H9 (cell line): Measurements from ENCODE around the gene RPA1. TPM values are rescaled to one million over a fixed set of nuclear protein-coding genes. Genes with fewer than 3 reads are reported as not detected.

Source experiments
- DNase-seq: peaks from one replicate; pipeline ENCODE4 v3.0.0-alpha.2; 2017
- H2AFZ ChIP-seq: one replicate; pipeline ENCODE4 v1.6.1; 2013; ENCODE audit warnings: mild to moderate bottlenecking, low read length, control low read depth, moderate library complexity
- H2AK5ac ChIP-seq: 2 replicates; pipeline ENCODE4 v1.6.1; 2013; ENCODE audit warnings: low read length, control low read depth, mixed read lengths; ENCODE audit not compliant: insufficient read length
- H2BK120ac ChIP-seq: one replicate; pipeline ENCODE4 v1.6.1; 2013; ENCODE audit warnings: low read depth, mild to moderate bottlenecking, low read length, control low read depth, inconsistent platforms; ENCODE audit not compliant: poor library complexity, severe bottlenecking
- H2BK12ac ChIP-seq: 2 replicates; pipeline ENCODE4 v1.6.1; 2013; ENCODE audit warnings: low read length, control low read depth, mixed read lengths, low read depth; ENCODE audit not compliant: insufficient read length
- H2BK15ac ChIP-seq: 2 replicates; pipeline ENCODE4 v1.6.1; 2013; ENCODE audit warnings: low read depth, low read length, control low read depth
- H2BK20ac ChIP-seq: one replicate; pipeline ENCODE4 v1.6.1; 2013; ENCODE audit warnings: low read depth, mild to moderate bottlenecking, low read length, control low read depth, inconsistent platforms; ENCODE audit not compliant: poor library complexity, severe bottlenecking
- H2BK5ac ChIP-seq: 2 replicates; pipeline ENCODE4 v1.6.1; 2013; ENCODE audit warnings: low read length, control low read depth, mixed read lengths; ENCODE audit not compliant: insufficient read length
- H3K14ac ChIP-seq: 2 replicates; pipeline ENCODE4 v1.6.1; 2013; ENCODE audit warnings: low read length, control low read depth; ENCODE audit not compliant: insufficient read depth
- H3K18ac ChIP-seq: 2 replicates; pipeline ENCODE4 v1.6.1; 2013; ENCODE audit warnings: low read depth, mild to moderate bottlenecking, mixed read lengths, low read length, control low read depth; ENCODE audit not compliant: insufficient read length
- H3K23ac ChIP-seq: 2 replicates; pipeline ENCODE4 v1.6.1; 2013; ENCODE audit warnings: low read length, control low read depth, mixed read lengths, low read depth; ENCODE audit not compliant: insufficient read length
- H3K23me2 ChIP-seq: 2 replicates; pipeline ENCODE4 v1.6.1; 2013; ENCODE audit warnings: low read depth, mild to moderate bottlenecking, mixed read lengths, low read length, control low read depth; ENCODE audit not compliant: insufficient read length, poor library complexity, severe bottlenecking
- H3K27ac ChIP-seq: 2 replicates; pipeline ENCODE4 v1.5.1; 2013; ENCODE audit warnings: low read length, control low read depth, mixed read lengths, low read depth; ENCODE audit not compliant: insufficient read length
- H3K27me3 ChIP-seq: 2 replicates; pipeline ENCODE4 v1.6.1; 2013; ENCODE audit warnings: low read length, control low read depth, inconsistent platforms; ENCODE audit not compliant: insufficient read depth
- H3K4ac ChIP-seq: 2 replicates; pipeline ENCODE4 v1.6.1; 2013; ENCODE audit warnings: low read depth, mild to moderate bottlenecking, control low read depth, inconsistent platforms, low read length, moderate library complexity
- H3K4me1 ChIP-seq: 2 replicates; pipeline ENCODE4 v1.6.1; 2013; ENCODE audit warnings: low read length, control low read depth, inconsistent platforms; ENCODE audit not compliant: insufficient read depth
- H3K4me2 ChIP-seq: 2 replicates; pipeline ENCODE4 v1.6.1; 2013; ENCODE audit warnings: low read length, control low read depth, mixed read lengths; ENCODE audit not compliant: insufficient read length, insufficient read depth
- H3K56ac ChIP-seq: 2 replicates; pipeline ENCODE4 v1.6.1; 2013; ENCODE audit warnings: low read depth, mild to moderate bottlenecking, mixed read lengths, low read length, control low read depth; ENCODE audit not compliant: insufficient read length
- H3K79me1 ChIP-seq: 2 replicates; pipeline ENCODE4 v1.6.1; 2013; ENCODE audit warnings: low read depth, mild to moderate bottlenecking, moderate library complexity, low read length, control low read depth, inconsistent platforms; ENCODE audit not compliant: insufficient read depth, poor library complexity, severe bottlenecking
- H3K79me2 ChIP-seq: 2 replicates; pipeline ENCODE4 v1.6.1; 2013; ENCODE audit warnings: low read length, control low read depth, inconsistent platforms; ENCODE audit not compliant: insufficient read depth
- H3K9ac ChIP-seq: 2 replicates; pipeline ENCODE4 v1.6.1; 2013; ENCODE audit warnings: low read length, control low read depth, mixed read lengths; ENCODE audit not compliant: insufficient read length; ENCODE audit errors: extremely low read depth
- H3K9me3 ChIP-seq: one replicate; pipeline ENCODE4 v1.6.1; 2013; ENCODE audit warnings: low read depth, low read length, inconsistent platforms; ENCODE audit not compliant: control insufficient read depth
- H3T11ph ChIP-seq: one replicate; pipeline ENCODE4 v1.6.1; 2013; ENCODE audit warnings: mild to moderate bottlenecking, low read length, control low read depth, inconsistent platforms
- H4K20me1 ChIP-seq: one replicate; pipeline ENCODE4 v1.6.1; 2013; ENCODE audit not compliant: control insufficient read depth, insufficient read length, insufficient read depth
- H4K5ac ChIP-seq: 2 replicates; pipeline ENCODE4 v1.6.1; 2013; ENCODE audit warnings: low read depth, mild to moderate bottlenecking, mixed read lengths, low read length, control low read depth; ENCODE audit not compliant: insufficient read length
- H4K8ac ChIP-seq: replicated peaks from 2 replicates; pipeline ENCODE4 v1.6.1; 2013; ENCODE audit warnings: low read length, control low read depth, mixed read lengths, low read depth; ENCODE audit not compliant: insufficient read length
- H4K91ac ChIP-seq: 2 replicates; pipeline ENCODE4 v1.6.1; 2013; ENCODE audit warnings: low read depth, mild to moderate bottlenecking, moderate library complexity, mixed read lengths, low read length, control low read depth; ENCODE audit not compliant: insufficient read length
- H3K27ac Mint-ChIP-seq, 3 experiments: 2 replicates in 2 of 3; 3 replicates in 1 of 3; pipeline ENCODE4 v1.8.0; 2020 to 2021; ENCODE audit warnings: mixed read lengths in 3 of 3, mild to moderate bottlenecking in 1 of 3, moderate library complexity in 1 of 3
- H3K27me3 Mint-ChIP-seq: 2 replicates; pipeline ENCODE4 v1.8.0; 2021; ENCODE audit warnings: low read depth, mild to moderate bottlenecking, moderate library complexity, mixed read lengths
- H3K36me3 Mint-ChIP-seq, 3 experiments: 2 replicates in 2 of 3; 3 replicates in 1 of 3; pipeline ENCODE4 v1.8.0; 2020 to 2021; ENCODE audit warnings: low read depth in 3 of 3, mixed read lengths in 3 of 3; ENCODE audit not compliant: insufficient read depth in 1 of 3
- H3K4me1 Mint-ChIP-seq, 2 experiments: 2 replicates each; pipeline ENCODE4 v1.8.0; 2020; ENCODE audit warnings: mixed read lengths in 2 of 2
- H3K4me3 Mint-ChIP-seq, 2 experiments: 2 replicates in 1 of 2; 3 replicates in 1 of 2; pipeline ENCODE4 v1.8.0; 2020 to 2021; ENCODE audit warnings: mild to moderate bottlenecking in 2 of 2, mixed read lengths in 2 of 2, moderate library complexity in 1 of 2
- H3K9me3 Mint-ChIP-seq, 2 experiments: 2 replicates in 1 of 2; 3 replicates in 1 of 2; pipeline ENCODE4 v1.8.0; 2020; ENCODE audit warnings: mild to moderate bottlenecking in 2 of 2, mixed read lengths in 2 of 2, moderate library complexity in 1 of 2
- WGBS: extraction: QIAGEN DNeasy Blood & Tissue Kit; methylation state at CpG from one replicate; pipeline ENCODE4 v1.1.7; 2013; ENCODE audit warnings: missing lambda C conversion rate, low lambda C conversion rate, mixed read lengths; ENCODE audit not compliant: insufficient read length; ENCODE audit errors: extremely low coverage; 5-methylcytosine and 5-hydroxymethylcytosine counted together
- total RNA-seq: library from RNA; stranded (reverse); gene quantifications from 2 replicates; pipeline ENCODE4 v1.2.1, GENCODE V29; 2021
- TF ChIP-seq, protein P1 (sequence below): fragments of 200-600 bp; sonication (generic); conservative IDR thresholded peaks from 3 replicates; pipeline ENCODE4 v1.8.0; 2021; ENCODE audit warnings: antibody characterized with exemption, mild to moderate bottlenecking

Gene RPA1
- total RNA-seq, 1 experiment from 2014 or later = 215 TPM

DNA sequence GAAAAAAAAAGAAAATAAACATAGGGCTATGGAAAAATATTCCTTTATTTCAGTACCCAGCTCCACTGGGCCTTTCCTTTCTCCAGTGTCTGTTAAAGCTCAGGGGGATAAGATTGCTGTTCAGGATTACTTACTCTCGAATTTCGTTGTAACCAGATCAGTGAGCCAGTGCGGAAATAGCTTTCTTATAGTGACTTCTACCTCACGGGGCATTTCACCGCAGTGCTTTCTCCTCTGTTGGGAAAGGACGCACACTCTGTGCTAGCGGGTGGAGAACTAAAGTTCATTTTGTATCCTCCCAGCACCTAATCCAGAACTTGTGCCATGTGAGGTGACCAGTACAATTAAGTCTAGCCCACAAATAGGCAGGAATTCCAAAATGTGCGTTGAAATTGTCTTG lies 38.3 kb downstream of the RPA1 start:
- no peak overlapping the region for H2AFZ ChIP-seq
- H3K18ac ChIP-seq = no peak overlapping the region
- H3K4me2 ChIP-seq = no peak overlapping the region
- no peaks in the 10 kb centered on the region for H3K9me3 ChIP-seq
- H2AK5ac ChIP-seq = no peak overlapping the region
- Mint-ChIP-seq H3K4me3 (no peak overlapping the region), H3K9me3 (no peaks in the 10 kb centered on the region), H3K27ac (no peak overlapping the region; a peak in 2 of 7 replicates), H3K4me1 (no peaks in the 10 kb centered on the region), H3K36me3 (peaks cover 0 to 45% (median 26%) of the 10 kb centered on the region in 3 experiments; a peak in 6 of 7 replicates), H3K27me3 (no peaks in the 10 kb centered on the region)
- no peaks in the 10 kb centered on the region for H3K27me3 ChIP-seq
- no peak overlapping the region for H3K9ac ChIP-seq
- TF ChIP-seq, protein P1, sequence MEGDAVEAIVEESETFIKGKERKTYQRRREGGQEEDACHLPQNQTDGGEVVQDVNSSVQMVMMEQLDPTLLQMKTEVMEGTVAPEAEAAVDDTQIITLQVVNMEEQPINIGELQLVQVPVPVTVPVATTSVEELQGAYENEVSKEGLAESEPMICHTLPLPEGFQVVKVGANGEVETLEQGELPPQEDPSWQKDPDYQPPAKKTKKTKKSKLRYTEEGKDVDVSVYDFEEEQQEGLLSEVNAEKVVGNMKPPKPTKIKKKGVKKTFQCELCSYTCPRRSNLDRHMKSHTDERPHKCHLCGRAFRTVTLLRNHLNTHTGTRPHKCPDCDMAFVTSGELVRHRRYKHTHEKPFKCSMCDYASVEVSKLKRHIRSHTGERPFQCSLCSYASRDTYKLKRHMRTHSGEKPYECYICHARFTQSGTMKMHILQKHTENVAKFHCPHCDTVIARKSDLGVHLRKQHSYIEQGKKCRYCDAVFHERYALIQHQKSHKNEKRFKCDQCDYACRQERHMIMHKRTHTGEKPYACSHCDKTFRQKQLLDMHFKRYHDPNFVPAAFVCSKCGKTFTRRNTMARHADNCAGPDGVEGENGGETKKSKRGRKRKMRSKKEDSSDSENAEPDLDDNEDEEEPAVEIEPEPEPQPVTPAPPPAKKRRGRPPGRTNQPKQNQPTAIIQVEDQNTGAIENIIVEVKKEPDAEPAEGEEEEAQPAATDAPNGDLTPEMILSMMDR = no peak
- H2BK12ac ChIP-seq = no peak overlapping the region
- H4K91ac ChIP-seq = no peak overlapping the region
- no peaks in the 10 kb centered on the region for H3K23me2 ChIP-seq
- H3T11ph ChIP-seq = no peak overlapping the region
- WGBS = no CpG with 5 or more reads among the region's 8 CpGs
- H3K14ac ChIP-seq = no peak overlapping the region
- H3K79me2 ChIP-seq = no peaks in the 10 kb centered on the region
- H2BK20ac ChIP-seq = no peak overlapping the region
- H3K27ac ChIP-seq = no peak overlapping the region
- no peaks in the 10 kb centered on the region for H4K20me1 ChIP-seq
- no peak for DNase-seq
- H2BK120ac ChIP-seq = no peak overlapping the region
- H3K56ac ChIP-seq = no peak overlapping the region
- H3K4me1 ChIP-seq = no peaks in the 10 kb centered on the region
- no peak overlapping the region for H3K23ac ChIP-seq
- no peak overlapping the region for H4K5ac ChIP-seq
- H3K4ac ChIP-seq = no peak overlapping the region
- no peak overlapping the region for H4K8ac ChIP-seq
- peaks cover 2% of the 10 kb centered on the region for H3K79me1 ChIP-seq
- H2BK5ac ChIP-seq = no peak overlapping the region
- no peak overlapping the region for H2BK15ac ChIP-seq
